A673 (cell line): ENCODE results near the gene NGLY1. TPM values are rescaled to one million over a fixed set of nuclear protein-coding genes. Genes with fewer than 3 reads are reported as not detected.

ENCODE experiments used
- BruUV-seq: library from RNA; stranded (reverse); fragments of 400-500 nt; replicated peaks from 2 replicates; lab custom pipeline; 2021; lab: Mats Ljungman, UMichigan
- CTCF ChIA-PET: fragments of 300-600 bp; sonication (Branson Sonifier 250); formaldehyde crosslinking; loops from one replicate; lab custom pipeline; 2022; ENCODE audit warnings: antibody characterized with exemption; lab: Charles Lee
- POLR2A ChIA-PET: fragments of 300-600 bp; sonication (Branson Sonifier 250); formaldehyde crosslinking; loops from one replicate; lab custom pipeline; 2022; ENCODE audit warnings: antibody characterized with exemption; ENCODE audit not compliant: low non-redundant PET; lab: Charles Lee
- DNase-seq: peaks from one replicate; pipeline ENCODE4 v3.0.0-alpha.2; 2015; ENCODE audit warnings: low spot score
- H3K27ac ChIP-seq: fragments of 200-600 bp; sonication (generic); 2 replicates; pipeline ENCODE4 v1.5.1; 2016; ENCODE audit warnings: mixed run types, low read depth, mild to moderate bottlenecking, mixed read lengths, antibody characterized with exemption, low read length; ENCODE audit not compliant: poor library complexity, severe bottlenecking
- H3K27me3 ChIP-seq: fragments of 200-600 bp; sonication (generic); replicated peaks from 2 replicates; pipeline ENCODE4 v1.6.1; 2017; ENCODE audit warnings: mixed run types, low read depth, mild to moderate bottlenecking, mixed read lengths, antibody characterized with exemption, low read length; ENCODE audit not compliant: insufficient read depth, poor library complexity
- H3K36me3 ChIP-seq: fragments of 200-600 bp; sonication (generic); 2 replicates; pipeline ENCODE4 v1.6.1; 2016; ENCODE audit warnings: mixed run types, mild to moderate bottlenecking, mixed read lengths, antibody characterized with exemption, low read length; ENCODE audit not compliant: insufficient read depth, poor library complexity, severe bottlenecking
- H3K4me1 ChIP-seq: fragments of 200-600 bp; sonication (generic); 2 replicates; pipeline ENCODE4 v1.6.1; 2017; ENCODE audit warnings: mixed run types, mild to moderate bottlenecking, mixed read lengths, antibody characterized with exemption, low read length; ENCODE audit not compliant: insufficient read depth, poor library complexity, severe bottlenecking
- H3K4me3 ChIP-seq: fragments of 200-600 bp; sonication (generic); 2 replicates; pipeline ENCODE4 v1.5.1; 2016; ENCODE audit warnings: low read depth, mixed run types, mild to moderate bottlenecking, mixed read lengths, low read length; ENCODE audit not compliant: poor library complexity, severe bottlenecking
- H3K9me3 ChIP-seq: fragments of 200-600 bp; sonication (generic); 2 replicates; pipeline ENCODE4 v1.6.1; 2016; ENCODE audit warnings: mixed run types, low read depth, mild to moderate bottlenecking, mixed read lengths, antibody characterized with exemption, low read length; ENCODE audit not compliant: poor library complexity, severe bottlenecking
- CTCF ChIP-seq: fragments of 300-800, 200-600 bp; sonication (generic); conservative IDR thresholded peaks from 2 replicates; pipeline ENCODE4 v1.5.1; 2017; ENCODE audit warnings: low read depth, mild to moderate bottlenecking, antibody characterized with exemption, low read length, moderate library complexity, mixed read lengths
- EZH2 ChIP-seq: fragments of 200-600 bp; sonication (generic); IDR thresholded peaks from 2 replicates; pipeline ENCODE4 v1.6.1; 2017; ENCODE audit warnings: borderline replicate concordance, low read depth, mild to moderate bottlenecking, mixed read lengths, antibody characterized with exemption, low read length; ENCODE audit not compliant: poor library complexity, severe bottlenecking
- intact Hi-C: fragments of 100-400 bp; cut with micrococcal nuclease; formaldehyde crosslinking; loops from one replicate; pipeline ENCODE4 v1.10.0; 2022; ENCODE audit not compliant: unreplicated experiment
- total RNA-seq: library from RNA; stranded (reverse); gene quantifications from 2 replicates; pipeline ENCODE4 v1.2.3, GENCODE V29; 2021

Gene NGLY1
- total RNA-seq, 1 experiment from 2014 or later, result 30.4 TPM

GRCh38 chr3:25686766-25687165 is 96.5 kb downstream of the NGLY1 start:
- no peaks in the 10 kb centered on the region for H3K9me3 ChIP-seq
- no peaks in the 10 kb centered on the region for H3K4me1 ChIP-seq
- POLR2A ChIA-PET, result no interaction called here
- no peak for DNase-seq
- no TSS peak for BruUV-seq
- intact Hi-C loops, result no loop called here
- TF ChIP-seq CTCF (no peak), EZH2 (no peak)
- H3K27ac ChIP-seq, result no peak overlapping the region
- H3K4me3 ChIP-seq, result no peak overlapping the region
- CTCF ChIA-PET, result no interaction called here
- H3K27me3 ChIP-seq, result no peaks in the 10 kb centered on the region
- no peaks in the 10 kb centered on the region for H3K36me3 ChIP-seq

- no peak for DNase-seq
- no TSS peak for BruUV-seq
- Histone ChIP-seq H3K27me3 (no peaks in the 10 kb centered on the region), H3K9me3 (no peaks in the 10 kb centered on the region), H3K27ac (no peak overlapping the region), H3K4me3 (no peak overlapping the region), H3K36me3 (no peaks in the 10 kb centered on the region), H3K4me1 (no peaks in the 10 kb centered on the region)
- ChIA-PET POLR2A (no interaction called here), CTCF (no interaction called here)
- TF ChIP-seq CTCF (no peak), EZH2 (no peak)
- intact Hi-C loops, result no loop called here
Measured at GRCh38 chr3:25683882-25684281, 99.4 kb downstream of the NGLY1 start.

GRCh38 chr3:25683410-25683809 is 99.8 kb downstream of the NGLY1 start:
- ChIA-PET POLR2A (no interaction called here), CTCF (no interaction called here)
- H3K4me3 ChIP-seq, result no peak overlapping the region
- BruUV-seq, result no TSS peak
- no peaks in the 10 kb centered on the region for H3K9me3 ChIP-seq
- intact Hi-C loops, result no loop called here
- no peak overlapping the region for H3K27ac ChIP-seq
- TF ChIP-seq CTCF (no peak), EZH2 (no peak)
- H3K4me1 ChIP-seq, result no peaks in the 10 kb centered on the region
- H3K27me3 ChIP-seq, result no peaks in the 10 kb centered on the region
- no peak for DNase-seq
- H3K36me3 ChIP-seq, result no peaks in the 10 kb centered on the region
